ENCODE results near the gene CDK17.
"Not testable (repeated sequence)": the region's sequence is repeated elsewhere in the genome, so short reads cannot be mapped to it uniquely, and the experiment has no call there.

Gene CDK17

DNA sequence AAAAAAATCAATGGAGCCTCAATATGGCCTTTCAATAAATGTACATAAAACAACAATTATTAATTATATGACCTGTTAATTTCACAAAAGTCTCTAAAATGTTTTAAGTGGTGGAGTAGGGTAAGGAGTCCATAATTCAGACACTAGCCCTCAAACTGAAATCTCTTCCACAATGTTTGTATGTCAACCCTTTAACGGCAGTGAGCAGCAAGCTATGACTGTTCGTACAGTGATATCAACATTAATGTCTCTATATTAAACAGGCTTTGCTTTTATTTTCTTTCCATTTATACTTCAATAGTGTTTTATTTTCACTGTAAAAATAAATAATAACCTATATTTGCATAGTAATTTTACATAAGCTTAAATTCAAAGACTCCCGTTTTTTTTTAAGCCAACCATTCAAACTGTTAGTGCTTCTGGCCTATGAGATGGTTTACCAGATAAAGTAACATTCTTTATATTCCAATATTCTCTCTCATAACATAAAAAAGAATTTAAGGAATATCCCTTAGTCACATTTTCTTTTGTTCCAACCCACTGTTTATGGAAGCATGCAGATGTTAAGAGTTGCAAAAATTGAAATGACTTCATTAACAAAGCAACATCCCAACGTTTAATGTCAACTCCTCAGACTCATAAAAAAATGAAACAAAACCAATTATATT, 2.3 kb downstream of the CDK17 start:
- peak overlapping the region; percentile 90 to 98 (median 92) for H3K4me3 Mint-ChIP-seq
- no peaks in the 10 kb centered on the region for H3K36me3 Mint-ChIP-seq (ENCODE audit: low read depth)
- no peaks in the 10 kb centered on the region for H3K27me3 Mint-ChIP-seq (ENCODE audit: low read depth)
- peak overlapping the region; percentile 94 to 96 (median 95) for H3K27ac Mint-ChIP-seq
- H3K4me1 Mint-ChIP-seq = peaks cover 39% of the 10 kb centered on the region
- TF ChIP-seq, protein P1, sequence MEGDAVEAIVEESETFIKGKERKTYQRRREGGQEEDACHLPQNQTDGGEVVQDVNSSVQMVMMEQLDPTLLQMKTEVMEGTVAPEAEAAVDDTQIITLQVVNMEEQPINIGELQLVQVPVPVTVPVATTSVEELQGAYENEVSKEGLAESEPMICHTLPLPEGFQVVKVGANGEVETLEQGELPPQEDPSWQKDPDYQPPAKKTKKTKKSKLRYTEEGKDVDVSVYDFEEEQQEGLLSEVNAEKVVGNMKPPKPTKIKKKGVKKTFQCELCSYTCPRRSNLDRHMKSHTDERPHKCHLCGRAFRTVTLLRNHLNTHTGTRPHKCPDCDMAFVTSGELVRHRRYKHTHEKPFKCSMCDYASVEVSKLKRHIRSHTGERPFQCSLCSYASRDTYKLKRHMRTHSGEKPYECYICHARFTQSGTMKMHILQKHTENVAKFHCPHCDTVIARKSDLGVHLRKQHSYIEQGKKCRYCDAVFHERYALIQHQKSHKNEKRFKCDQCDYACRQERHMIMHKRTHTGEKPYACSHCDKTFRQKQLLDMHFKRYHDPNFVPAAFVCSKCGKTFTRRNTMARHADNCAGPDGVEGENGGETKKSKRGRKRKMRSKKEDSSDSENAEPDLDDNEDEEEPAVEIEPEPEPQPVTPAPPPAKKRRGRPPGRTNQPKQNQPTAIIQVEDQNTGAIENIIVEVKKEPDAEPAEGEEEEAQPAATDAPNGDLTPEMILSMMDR (IDR thresholded peaks at IDR 0.05; ENCODE audit: unreplicated experiment in 3 of 3) = no peak
- no peaks in the 10 kb centered on the region for H3K9me3 Mint-ChIP-seq

DNA sequence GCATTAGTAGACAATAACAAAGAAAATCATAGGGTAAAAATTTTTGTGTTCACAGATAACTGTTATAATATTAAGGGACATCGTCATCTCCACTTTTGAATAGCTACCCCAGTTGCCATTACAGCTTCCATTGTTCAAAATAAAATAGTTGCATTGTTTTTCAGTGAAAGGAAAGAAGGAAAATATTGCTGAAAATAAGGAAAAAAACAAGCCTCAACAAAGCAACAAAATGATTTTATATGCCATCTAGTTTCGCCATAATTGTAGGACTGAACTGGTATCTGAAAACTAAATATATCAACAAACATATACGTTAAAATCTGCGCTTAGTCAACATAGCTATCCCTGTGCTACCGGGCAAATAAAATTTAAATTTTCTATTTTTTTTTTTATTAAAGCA, 3.3 kb downstream of the CDK17 start:
- Mint-ChIP-seq H3K27me3 (ENCODE audit: low read depth) (no peaks in the 10 kb centered on the region), H3K9me3 (no peaks in the 10 kb centered on the region), H3K36me3 (ENCODE audit: low read depth) (no peaks in the 10 kb centered on the region)

GRCh38 chr12:96396209-96396608, 4.0 kb downstream of the CDK17 start:
- TF ChIP-seq, protein P1 (IDR thresholded peaks at IDR 0.05; ENCODE audit: unreplicated experiment in 3 of 3) = no peak
- Mint-ChIP-seq H3K27me3 (ENCODE audit: low read depth) (no peaks in the 10 kb centered on the region), H3K4me3 (no peak overlapping the region), H3K27ac (no peak overlapping the region), H3K9me3 (no peaks in the 10 kb centered on the region), H3K36me3 (ENCODE audit: low read depth) (peaks cover 4% of the 10 kb centered on the region), H3K4me1 (peaks cover 39% of the 10 kb centered on the region)

More for the DNA sequence above, 3.3 kb downstream of the CDK17 start:
- peak overlapping the region; percentile 60 to 98 (median 92) for H3K4me3 Mint-ChIP-seq
- H3K27ac Mint-ChIP-seq = peak overlapping the region; percentile 15 to 96 (median 36)
- TF ChIP-seq, protein P1 (IDR thresholded peaks at IDR 0.05; ENCODE audit: unreplicated experiment in 3 of 3) = no peak
- H3K4me1 Mint-ChIP-seq = peaks cover 44% of the 10 kb centered on the region

- TF ChIP-seq, protein P1 (IDR thresholded peaks at IDR 0.05; ENCODE audit: unreplicated experiment in 3 of 3) = no peak
- no peak overlapping the region for H3K4me3 Mint-ChIP-seq
- H3K27ac Mint-ChIP-seq = no peak overlapping the region
- H3K36me3 Mint-ChIP-seq (ENCODE audit: low read depth) = peaks cover 4% of the 10 kb centered on the region
- no peaks in the 10 kb centered on the region for H3K27me3 Mint-ChIP-seq (ENCODE audit: low read depth)
- peaks cover 33% of the 10 kb centered on the region for H3K4me1 Mint-ChIP-seq
- no peaks in the 10 kb centered on the region for H3K9me3 Mint-ChIP-seq
Measured at GRCh38 chr12:96395236-96395635, 5.0 kb downstream of the CDK17 start.

GRCh38 chr12:96393229-96393628, 7.0 kb downstream of the CDK17 start:
- not testable (repeated sequence) for H3K27ac Mint-ChIP-seq; H3K27me3 Mint-ChIP-seq (ENCODE audit: low read depth); H3K36me3 Mint-ChIP-seq (ENCODE audit: low read depth); H3K4me3 Mint-ChIP-seq; H3K9me3 Mint-ChIP-seq
- H3K4me1 Mint-ChIP-seq = peaks cover 32% of the 10 kb centered on the region

DNA sequence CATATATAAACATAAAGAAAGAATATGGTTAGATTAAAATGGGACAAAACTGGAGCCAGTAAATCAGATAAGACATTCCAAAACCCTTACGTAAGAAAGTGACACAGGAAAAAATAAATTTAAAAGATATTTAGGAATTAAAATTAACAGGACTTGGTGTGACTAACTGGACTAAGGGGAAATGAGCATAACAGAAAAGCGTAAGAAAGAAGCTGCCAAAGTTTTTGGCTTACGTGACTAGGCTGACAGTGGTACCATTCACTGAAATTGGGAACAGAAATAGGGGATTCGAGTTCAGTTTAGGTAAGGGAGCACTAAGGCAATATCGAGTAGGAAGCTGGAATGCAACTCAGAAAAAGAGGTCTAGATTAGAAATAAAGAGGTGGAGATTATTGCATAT, 7.8 kb downstream of the CDK17 start:
- peaks cover 12% of the 10 kb centered on the region for H3K36me3 Mint-ChIP-seq (ENCODE audit: low read depth)
- TF ChIP-seq, protein P1 (IDR thresholded peaks at IDR 0.05; ENCODE audit: unreplicated experiment in 3 of 3) = no peak
- H3K27me3 Mint-ChIP-seq (ENCODE audit: low read depth) = no peaks in the 10 kb centered on the region
- peaks cover 27% of the 10 kb centered on the region for H3K4me1 Mint-ChIP-seq
- no peak overlapping the region for H3K27ac Mint-ChIP-seq
- no peaks in the 10 kb centered on the region for H3K9me3 Mint-ChIP-seq
- H3K4me3 Mint-ChIP-seq = no peak overlapping the region

Data from nephron (organoid).